SK-MEL-5 (cell line): ENCODE data around the gene LY86. TPM values are rescaled to one million over a fixed set of nuclear protein-coding genes. Genes with fewer than 3 reads are reported as not detected.
"Not testable (repeated sequence)": the region's sequence is repeated elsewhere in the genome, so short reads cannot be mapped to it uniquely, and the experiment has no call there.

Experiments
- DNase-seq: peaks from one replicate; pipeline ENCODE4 v3.0.0-alpha.2; 2016; ENCODE audit warnings: low read depth, low spot score
- in situ Hi-C: cut with HindIII; loops from 2 replicates; pipeline ENCODE4 v1.10.0; 2016; ENCODE audit warnings: low sequenced_read_pairs, high pct_unique_total_duplicates, low pct_unique_long_range_greater_than_20kb
- total RNA-seq: library from RNA; depleted of rRNA; stranded (reverse); fragments of >200 nt; shearing (Covaris generic); gene quantifications from 2 replicates; pipeline ENCODE4 v1.2.3, GENCODE V29; 2014

The LY86 gene
- total RNA-seq, 1 experiment from 2014 or later, result not detected

GRCh38 chr6:6656287-6656686 lies 67.8 kb downstream of the LY86 start:
- DNase-seq, result no peak
- in situ Hi-C loops, result no loop called here

- in situ Hi-C loops, result no loop called here
- DNase-seq, result no peak
These were observed 68.7 kb downstream of the LY86 start for GRCh38 chr6:6657085-6657819.

- no peak for DNase-seq
- in situ Hi-C loops, result no loop called here
These were observed 69.3 kb downstream of the LY86 start for GRCh38 chr6:6657820-6658217.

DNA sequence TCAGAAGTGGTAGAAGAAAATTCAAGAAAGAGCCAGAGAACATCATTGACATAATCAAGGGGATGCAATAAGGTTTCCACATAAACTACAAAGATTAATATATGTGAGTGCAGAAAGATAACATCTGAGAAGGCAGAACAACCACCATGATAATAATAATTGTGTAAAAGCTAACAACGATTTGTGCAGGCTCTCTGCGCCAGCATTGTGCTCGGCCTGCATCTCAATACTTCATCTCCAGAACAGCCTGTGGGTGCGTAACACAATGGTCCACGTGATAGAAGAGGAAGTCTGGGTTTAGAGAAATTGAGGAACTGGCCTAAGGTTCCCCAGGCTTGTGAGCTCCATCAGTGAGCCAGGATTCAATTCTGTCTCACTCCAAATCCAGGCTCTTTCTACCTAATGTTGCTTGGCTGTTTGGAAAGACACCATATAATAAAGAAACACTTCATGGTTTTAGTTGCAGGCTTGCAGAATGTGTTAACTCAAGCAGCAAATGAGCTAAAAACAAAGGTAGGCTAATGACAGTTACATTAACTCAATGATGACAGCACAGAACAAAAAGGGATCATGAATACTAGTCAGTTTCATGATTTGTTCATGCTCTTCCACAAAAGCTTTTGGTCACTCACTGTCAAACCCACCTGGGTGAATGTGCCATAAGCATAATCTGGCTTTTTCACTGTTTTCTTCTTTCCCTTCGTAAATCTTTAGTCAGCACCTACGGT lies 71.2 kb downstream of the LY86 start:
- no peak for DNase-seq
- in situ Hi-C loops, result no loop called here

DNA sequence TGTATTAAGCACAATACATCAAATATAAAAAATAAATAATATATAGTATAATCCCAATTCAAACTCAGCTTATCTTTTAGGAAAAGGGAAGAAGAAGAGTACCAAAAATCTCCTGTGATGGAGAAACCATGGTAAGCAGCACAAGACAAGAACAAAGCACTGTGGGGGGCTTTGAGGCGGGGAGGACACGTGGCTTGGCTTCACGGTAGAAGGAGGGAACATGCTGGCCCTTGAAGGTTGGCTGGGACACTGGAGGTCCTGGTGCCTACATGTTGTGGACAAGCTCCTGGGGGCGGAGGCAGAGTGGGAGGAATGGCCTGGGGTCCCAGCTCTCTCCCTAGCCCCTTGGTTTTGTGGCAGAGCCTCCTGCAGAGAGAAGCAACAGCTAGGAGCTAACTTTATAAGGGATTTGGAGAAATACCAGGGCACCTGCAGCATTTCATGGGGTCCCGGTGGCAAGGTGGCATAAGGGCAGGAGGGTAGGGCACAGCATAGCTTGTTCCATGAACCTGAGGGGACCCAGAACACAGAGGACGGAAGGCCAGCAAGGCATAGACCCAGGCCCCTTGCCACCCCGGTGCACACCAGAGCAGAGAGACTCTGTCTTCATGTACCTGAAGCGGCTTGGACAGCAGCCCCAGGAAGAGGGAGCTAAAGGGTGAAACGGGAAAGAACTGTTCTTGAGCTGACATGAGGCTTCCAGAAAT lies 72.0 kb downstream of the LY86 start:
- in situ Hi-C loops, result no loop called here
- DNase-seq, result no peak

DNA sequence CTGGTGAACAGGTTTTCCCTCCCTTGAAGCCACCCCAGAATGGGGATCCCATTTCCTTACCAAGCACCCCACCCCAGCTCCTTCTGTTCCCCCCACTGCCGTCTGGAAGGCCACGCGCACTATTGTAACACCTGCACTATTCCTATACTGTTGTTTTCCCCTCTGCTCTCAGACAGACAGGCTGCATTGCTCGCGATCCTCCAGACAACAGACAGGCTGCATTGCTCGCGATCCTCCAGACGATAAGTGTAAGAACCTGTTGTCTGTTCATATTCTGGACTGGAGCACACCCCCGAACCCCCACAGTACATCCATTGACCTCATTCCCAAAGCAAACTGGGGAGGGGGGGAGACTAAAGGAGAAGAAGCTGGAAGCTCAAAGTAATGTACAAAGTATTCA lies 72.7 kb downstream of the LY86 start:
- no peak for DNase-seq
- in situ Hi-C loops, result no loop called here

GRCh38 chr6:6661684-6662083 lies 73.2 kb downstream of the LY86 start:
- in situ Hi-C loops, result no loop called here
- peak; percentile 69 for DNase-seq

- DNase-seq, result no peak
- in situ Hi-C loops, result no loop called here
These were observed 75.1 kb downstream of the LY86 start for GRCh38 chr6:6663421-6664135.

DNA sequence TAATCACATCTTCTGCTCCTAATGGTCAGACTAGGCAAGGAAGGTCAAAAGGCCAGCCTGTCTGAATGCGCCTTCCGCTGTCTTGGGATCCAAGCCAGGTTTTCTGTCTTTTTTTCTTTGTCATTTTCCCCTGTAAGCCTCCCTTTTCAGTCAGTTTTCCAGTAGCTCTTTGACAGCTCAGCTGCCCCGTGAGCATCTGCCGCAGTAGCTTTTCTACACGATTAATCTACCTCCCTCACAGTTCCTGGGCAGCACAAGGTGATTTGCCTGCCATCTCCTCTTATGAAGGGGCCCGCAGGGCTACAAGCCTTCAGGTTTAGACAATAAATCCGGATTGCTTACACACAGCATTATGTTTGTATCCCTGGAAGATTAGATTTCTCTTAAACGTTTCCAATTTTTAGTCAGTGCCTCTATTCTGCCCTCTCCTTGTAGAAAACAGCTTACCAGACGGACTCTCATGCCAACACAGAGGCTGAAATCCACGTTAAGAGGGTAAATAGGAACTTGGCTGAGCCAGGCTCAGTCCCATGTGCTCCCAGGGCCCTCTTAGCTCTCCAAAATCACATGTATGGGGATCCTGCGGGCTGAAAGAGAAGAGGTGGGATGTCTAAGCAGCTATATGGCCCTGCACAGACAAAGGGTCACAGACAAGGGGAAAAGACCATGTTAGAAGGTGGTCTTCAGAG lies 77.2 kb downstream of the LY86 start:
- DNase-seq, result no peak
- in situ Hi-C loops, result no loop called here

GRCh38 chr6:6670150-6670549 lies 81.6 kb downstream of the LY86 start:
- in situ Hi-C loops, DNase-seq: not testable (repeated sequence)

- DNase-seq, result peak; percentile 72
- in situ Hi-C loops, result no loop called here
These were observed 86.4 kb downstream of the LY86 start for GRCh38 chr6:6674872-6675271.

DNA sequence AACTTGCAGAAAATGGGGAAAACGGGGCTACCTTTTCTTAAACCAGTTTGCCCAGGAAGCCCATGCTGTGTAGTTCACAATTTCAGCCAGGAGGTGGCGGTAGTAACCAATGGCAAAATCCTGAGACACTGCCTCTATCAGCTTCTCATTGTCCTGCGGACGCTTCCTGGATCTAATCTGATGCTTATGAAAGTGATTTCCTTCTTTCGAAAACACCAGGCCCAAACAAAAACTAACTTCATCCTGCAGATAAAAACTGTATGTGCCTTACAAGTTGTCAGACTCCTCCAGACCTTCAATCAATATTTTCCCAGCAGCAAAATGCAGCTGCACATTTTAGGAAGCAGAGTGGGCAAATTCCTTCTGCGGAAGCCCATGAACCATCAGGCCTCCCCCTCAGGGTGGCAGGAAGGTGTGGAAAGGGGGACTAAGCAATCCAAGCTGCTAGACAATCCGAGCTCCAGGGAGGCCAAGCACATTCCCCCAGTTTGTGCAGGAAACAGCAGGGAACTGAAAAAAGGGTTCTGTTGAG lies 88.5 kb downstream of the LY86 start:
- peak; percentile 92 for DNase-seq
- in situ Hi-C loops, result no loop called here

DNA sequence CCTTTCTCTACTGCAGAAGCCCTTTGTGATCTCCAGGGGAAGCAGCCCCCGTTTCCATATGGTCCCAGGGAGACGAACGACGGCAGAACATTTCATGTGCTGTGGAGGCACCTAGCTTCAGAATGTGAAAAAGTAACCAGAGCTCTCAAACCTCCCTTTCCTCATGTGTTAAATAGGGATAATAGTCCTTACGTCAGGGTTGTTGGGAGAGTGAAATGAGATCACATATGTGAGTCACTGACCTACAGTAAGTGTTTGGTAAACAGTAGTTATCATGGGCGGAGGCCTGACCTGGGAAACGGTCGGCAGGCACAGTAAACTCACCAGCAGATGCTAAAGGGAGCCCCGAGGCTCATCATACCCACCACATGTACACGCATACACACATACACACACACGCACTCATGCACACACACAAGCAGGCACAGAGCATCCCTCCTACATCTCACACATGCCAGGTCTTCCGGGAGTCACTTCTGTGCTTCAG lies 89.7 kb downstream of the LY86 start:
- in situ Hi-C loops, result no loop called here
- no peak for DNase-seq

DNA sequence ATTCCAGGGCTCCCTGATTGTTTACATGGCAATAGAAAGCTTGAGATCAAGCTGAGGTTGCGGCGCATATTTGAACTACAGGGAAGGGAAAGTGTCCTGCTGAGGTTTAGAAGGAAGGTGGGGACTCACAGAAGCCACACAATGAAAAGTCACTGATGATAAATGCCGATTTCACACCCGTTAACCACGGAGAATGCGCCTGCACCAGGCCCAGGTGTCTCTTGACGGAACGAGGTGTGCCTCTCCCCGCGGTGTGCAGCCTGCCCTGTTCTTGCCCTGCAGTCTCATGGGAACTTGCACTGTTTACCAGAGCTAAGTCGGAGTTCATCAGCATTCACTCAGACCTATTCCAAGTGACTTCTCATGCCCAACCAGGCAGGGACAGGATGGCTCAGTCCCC lies 90.3 kb downstream of the LY86 start:
- no peak for DNase-seq

GRCh38 chr6:6679633-6680032 lies 91.1 kb downstream of the LY86 start:
- in situ Hi-C loops, result no loop called here
- DNase-seq, result no peak

More for the DNA sequence above, 90.3 kb downstream of the LY86 start:
- in situ Hi-C loops, result no loop called here

DNA sequence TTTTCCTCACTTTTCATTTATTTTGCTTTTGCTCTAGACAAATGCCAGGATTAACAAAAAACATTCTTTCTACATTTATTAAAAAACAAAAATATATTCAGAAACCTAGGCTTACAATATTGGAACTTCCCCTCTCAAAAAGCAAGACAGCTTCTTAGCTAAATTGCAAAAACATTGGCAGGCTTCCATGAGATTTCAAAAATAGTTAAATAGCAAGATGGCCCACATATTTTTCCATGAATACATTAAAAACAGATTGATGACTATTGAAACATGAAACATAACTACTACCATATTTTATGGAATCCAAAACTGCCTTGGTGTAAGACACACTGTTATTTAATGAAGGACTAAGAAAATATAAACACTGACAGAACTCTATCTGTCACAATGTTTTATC lies 92.0 kb downstream of the LY86 start:
- in situ Hi-C loops, result no loop called here

More for the DNA sequence above, 92.0 kb downstream of the LY86 start:
- DNase-seq, result no peak
